Activated B cell treated with CpG ODN at 0.5 μM for 24 hours (primary cell): ENCODE data around the gene DCD. TPM values are rescaled to one million over a fixed set of nuclear protein-coding genes. Genes with fewer than 3 reads are reported as not detected.
"Not testable (repeated sequence)": the region's sequence is repeated elsewhere in the genome, so short reads cannot be mapped to it uniquely, and the experiment has no call there.

Experiments
- ATAC-seq: fragments of 200-7000 bp; cut with Tn5 transposase; one replicate; pipeline ENCODE4 v1.10.0; 2021; ENCODE audit warnings: low read depth, mild to moderate bottlenecking, moderate library complexity
- CTCF ChIA-PET: fragments of 350-600 bp; sonication (Branson Sonifier 250); formaldehyde crosslinking; loops from one replicate; lab custom pipeline; 2021; ENCODE audit warnings: antibody characterized with exemption; lab: Charles Lee
- POLR2A ChIA-PET: fragments of 350-600 bp; sonication (Branson Sonifier 250); formaldehyde crosslinking; loops from one replicate; lab custom pipeline; 2021; ENCODE audit warnings: antibody characterized with exemption; lab: Charles Lee
- DNase-seq: peaks from one replicate; pipeline ENCODE4 v3.0.0; 2022
- H3K27ac Mint-ChIP-seq: one replicate; pipeline ENCODE4 v1.8.0; 2020; ENCODE audit warnings: mixed read lengths
- H3K27me3 Mint-ChIP-seq: one replicate; pipeline ENCODE4 v1.8.0; 2021; ENCODE audit warnings: mixed read lengths
- H3K36me3 Mint-ChIP-seq: one replicate; pipeline ENCODE4 v1.8.0; 2021; ENCODE audit warnings: low read depth, mixed read lengths
- H3K4me1 Mint-ChIP-seq: one replicate; pipeline ENCODE4 v1.8.0; 2021; ENCODE audit warnings: mixed read lengths
- H3K4me3 Mint-ChIP-seq: one replicate; pipeline ENCODE4 v1.8.0; 2020; ENCODE audit warnings: mild to moderate bottlenecking, mixed read lengths
- H3K9me3 Mint-ChIP-seq: one replicate; pipeline ENCODE4 v1.8.0; 2020; ENCODE audit warnings: mixed read lengths
- CTCF ChIP-seq: fragments of 200-600 bp; IDR thresholded peaks from one replicate; pipeline ENCODE4 v1.8.0; 2022; ENCODE audit warnings: antibody characterized with exemption, mild to moderate bottlenecking
- intact Hi-C: fragments of 100-400 bp; cut with micrococcal nuclease; formaldehyde crosslinking; loops from one replicate; pipeline ENCODE4 v1.15.1; 2024
- total RNA-seq: library from RNA; stranded (reverse); gene quantifications from 2 replicates; pipeline ENCODE4 v1.2.3, GENCODE V29; 2022

DCD gene
- total RNA-seq, 1 donor from 2014 or later = not detected

- Mint-ChIP-seq H3K9me3 (no peaks in the 10 kb centered on the region), H3K4me1 (no peaks in the 10 kb centered on the region), H3K4me3 (no peak overlapping the region), H3K36me3 (no peaks in the 10 kb centered on the region), H3K27ac (no peak overlapping the region), H3K27me3 (peaks cover 25% of the 10 kb centered on the region)
- DNase-seq = no peak
- ChIA-PET POLR2A (no interaction called here), CTCF (no interaction called here)
- ATAC-seq = no peak
- no peak for TF ChIP-seq CTCF
- intact Hi-C loops = no loop called here
These were observed 30.0 kb upstream of the DCD start for GRCh38 chr12:54678131-54678530.

- no peaks in the 10 kb centered on the region for H3K4me1 Mint-ChIP-seq
- DNase-seq = no peak
- H3K9me3 Mint-ChIP-seq = no peaks in the 10 kb centered on the region
- no peak overlapping the region for H3K4me3 Mint-ChIP-seq
- TF ChIP-seq CTCF = no peak
- peaks cover 8% of the 10 kb centered on the region for H3K27me3 Mint-ChIP-seq
- CTCF ChIA-PET = no interaction called here
- no peaks in the 10 kb centered on the region for H3K36me3 Mint-ChIP-seq
- intact Hi-C loops = no loop called here
- POLR2A ChIA-PET = no interaction called here
- ATAC-seq = no peak
- no peak overlapping the region for H3K27ac Mint-ChIP-seq
These were observed 19.8 kb upstream of the DCD start for GRCh38 chr12:54667945-54668344.

GRCh38 chr12:54666008-54666407, 17.8 kb upstream of the DCD start:
- ATAC-seq (no peak), DNase-seq (no peak)
- intact Hi-C loops = no loop called here
- POLR2A ChIA-PET = no interaction called here
- no peak overlapping the region for H3K4me3 Mint-ChIP-seq
- CTCF ChIA-PET = no interaction called here
- H3K36me3 Mint-ChIP-seq = no peaks in the 10 kb centered on the region
- no peaks in the 10 kb centered on the region for H3K9me3 Mint-ChIP-seq
- H3K27ac Mint-ChIP-seq = no peak overlapping the region
- TF ChIP-seq CTCF = no peak
- no peaks in the 10 kb centered on the region for H3K4me1 Mint-ChIP-seq
- peaks cover 5% of the 10 kb centered on the region for H3K27me3 Mint-ChIP-seq

- H3K27ac Mint-ChIP-seq, H3K36me3 Mint-ChIP-seq, H3K4me1 Mint-ChIP-seq, H3K4me3 Mint-ChIP-seq, ATAC-seq, POLR2A ChIA-PET, H3K9me3 Mint-ChIP-seq, intact Hi-C loops, CTCF ChIA-PET, DNase-seq, H3K27me3 Mint-ChIP-seq: not testable (repeated sequence)
These were observed 17.0 kb upstream of the DCD start for GRCh38 chr12:54665022-54665635.

GRCh38 chr12:54663603-54664002, 15.4 kb upstream of the DCD start:
- no peak for ATAC-seq

More at GRCh38 chr12:54663603-54664002, 15.4 kb upstream of the DCD start:
- intact Hi-C loops = no loop called here
- no peaks in the 10 kb centered on the region for H3K9me3 Mint-ChIP-seq
- CTCF ChIA-PET = no interaction called here
- H3K27me3 Mint-ChIP-seq = peaks cover 5% of the 10 kb centered on the region
- no peaks in the 10 kb centered on the region for H3K4me1 Mint-ChIP-seq
- no peaks in the 10 kb centered on the region for H3K36me3 Mint-ChIP-seq
- H3K4me3 Mint-ChIP-seq = no peak overlapping the region
- TF ChIP-seq CTCF = no peak
- DNase-seq = no peak
- no peak overlapping the region for H3K27ac Mint-ChIP-seq
- POLR2A ChIA-PET = no interaction called here
